GM21737 (cell line): Measurements from ENCODE around the gene ENTREP3.

Experiments
- ATAC-seq: cut with Tn5 transposase; IDR thresholded peaks from one replicate; pipeline ENCODE4 v1.9.1; 2021; ENCODE audit warnings: mild to moderate bottlenecking, moderate library complexity; ENCODE audit not compliant: unreplicated experiment

Gene ENTREP3

GRCh38 chr1:155278689-155279160 is 23.4 kb upstream of the ENTREP3 start:
- no peak for ATAC-seq

GRCh38 chr1:155277902-155278688 is 22.8 kb upstream of the ENTREP3 start:
- no peak for ATAC-seq

GRCh38 chr1:155277070-155277901 is 22.0 kb upstream of the ENTREP3 start, which contains the start of gene HCN3:
Gene HCN3, plus strand, starts transcription at chr1:155277463. Its CDS starts 128 bp downstream, at chr1:155277591.
- peak; percentile 65 for ATAC-seq

GRCh38 chr1:155273343-155274245 is 18.3 kb upstream of the ENTREP3 start, which contains the start of gene CLK2:
Gene CLK2, minus strand, starts transcription at chr1:155273504. Its CDS starts 2,527 bp downstream, at chr1:155270977.
- ATAC-seq: peak; percentile 78

- ATAC-seq: peak; percentile 24
Observed at GRCh38 chr1:155272466-155273342, 17.4 kb upstream of the ENTREP3 start.

- ATAC-seq: no peak
Observed at GRCh38 chr1:155269381-155269780, 14.1 kb upstream of the ENTREP3 start.

DNA sequence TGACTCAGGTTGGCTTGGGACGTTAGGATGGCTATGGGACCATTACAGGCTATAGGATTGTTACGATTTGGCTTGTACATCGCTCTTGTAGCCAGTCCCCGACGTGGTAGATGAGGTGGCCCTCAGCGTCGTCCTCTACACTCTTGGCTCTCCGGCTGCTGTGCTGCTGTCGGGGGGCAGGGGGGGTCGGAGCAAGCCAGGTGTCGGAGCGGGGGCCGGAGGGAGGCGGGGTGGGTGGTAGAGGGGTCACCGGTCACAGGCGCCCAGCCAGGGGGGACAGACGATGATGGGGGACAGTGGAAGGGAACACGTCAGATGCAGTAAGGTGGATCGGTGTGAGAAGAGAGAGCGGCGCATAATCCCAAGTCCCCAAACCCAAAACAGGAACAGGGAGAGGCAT is 13.3 kb upstream of the ENTREP3 start:
- no peak for ATAC-seq

- ATAC-seq: no peak
Observed at GRCh38 chr1:155267373-155267772, 12.1 kb upstream of the ENTREP3 start.

DNA sequence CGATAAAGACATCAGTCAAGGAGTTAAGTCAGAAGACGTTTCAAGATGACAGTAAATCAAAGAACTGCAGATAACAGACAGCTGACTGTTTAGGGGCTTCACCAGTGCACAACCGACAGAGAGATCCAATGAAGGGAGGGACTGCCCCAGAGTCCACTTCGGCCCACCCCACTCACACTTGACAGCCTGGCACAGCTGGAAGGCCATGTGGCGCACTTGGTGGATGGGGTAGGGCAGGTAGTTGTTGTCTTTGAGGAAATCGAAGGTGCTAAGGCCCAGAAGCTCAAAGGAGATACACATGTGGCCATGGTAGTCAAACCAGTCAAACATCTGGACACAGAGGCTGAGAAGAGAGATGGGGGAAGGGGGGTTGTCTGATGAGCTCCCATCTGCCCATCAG is 11.3 kb upstream of the ENTREP3 start:
- ATAC-seq: no peak

DNA sequence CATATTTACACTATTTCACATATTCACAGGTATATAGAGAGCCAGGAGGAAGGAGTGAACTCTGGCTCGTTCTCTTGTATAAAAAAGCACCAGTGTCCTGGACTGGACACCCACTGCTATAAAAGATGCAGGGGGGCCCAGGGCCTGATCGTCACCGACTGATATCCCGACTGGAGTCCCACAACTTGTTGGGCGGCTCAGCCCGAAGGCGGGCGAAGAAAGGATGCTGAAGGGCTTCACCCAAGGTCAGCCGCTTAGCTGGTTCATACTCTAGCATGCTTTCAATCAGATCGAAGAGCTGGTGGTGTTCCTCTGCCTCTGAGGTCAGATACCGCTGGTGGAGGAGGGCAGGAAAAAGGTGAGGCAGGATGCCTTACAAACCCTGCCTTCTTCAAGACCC is 7.8 kb upstream of the ENTREP3 start:
- no peak for ATAC-seq

GRCh38 chr1:155261852-155262673 is 6.8 kb upstream of the ENTREP3 start, which contains the start of gene SCAMP3:
Gene SCAMP3, minus strand, starts transcription at chr1:155262360. Its CDS starts 209 bp downstream, at chr1:155262151.
- ATAC-seq: peak; percentile 80

DNA sequence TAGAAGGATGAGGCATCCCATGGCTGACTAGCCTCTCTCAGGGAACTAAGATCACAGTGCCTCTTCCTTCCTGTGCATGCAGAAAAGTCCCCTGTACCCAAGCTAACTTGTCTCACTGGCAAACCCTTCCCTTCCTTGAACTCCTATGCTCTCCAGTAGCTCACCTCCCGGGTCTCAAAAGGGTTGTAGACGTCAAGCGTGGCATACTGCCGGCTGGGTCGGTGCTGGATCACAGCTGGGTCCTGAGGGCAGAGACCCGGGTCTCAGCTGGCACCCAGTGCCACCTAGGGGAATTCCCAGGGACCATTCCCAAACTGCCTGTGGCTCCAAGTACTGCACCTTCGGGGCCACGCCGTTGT is 6.2 kb upstream of the ENTREP3 start:
- no peak for ATAC-seq

- no peak for ATAC-seq
Observed at GRCh38 chr1:155260276-155260675, 5.0 kb upstream of the ENTREP3 start.

DNA sequence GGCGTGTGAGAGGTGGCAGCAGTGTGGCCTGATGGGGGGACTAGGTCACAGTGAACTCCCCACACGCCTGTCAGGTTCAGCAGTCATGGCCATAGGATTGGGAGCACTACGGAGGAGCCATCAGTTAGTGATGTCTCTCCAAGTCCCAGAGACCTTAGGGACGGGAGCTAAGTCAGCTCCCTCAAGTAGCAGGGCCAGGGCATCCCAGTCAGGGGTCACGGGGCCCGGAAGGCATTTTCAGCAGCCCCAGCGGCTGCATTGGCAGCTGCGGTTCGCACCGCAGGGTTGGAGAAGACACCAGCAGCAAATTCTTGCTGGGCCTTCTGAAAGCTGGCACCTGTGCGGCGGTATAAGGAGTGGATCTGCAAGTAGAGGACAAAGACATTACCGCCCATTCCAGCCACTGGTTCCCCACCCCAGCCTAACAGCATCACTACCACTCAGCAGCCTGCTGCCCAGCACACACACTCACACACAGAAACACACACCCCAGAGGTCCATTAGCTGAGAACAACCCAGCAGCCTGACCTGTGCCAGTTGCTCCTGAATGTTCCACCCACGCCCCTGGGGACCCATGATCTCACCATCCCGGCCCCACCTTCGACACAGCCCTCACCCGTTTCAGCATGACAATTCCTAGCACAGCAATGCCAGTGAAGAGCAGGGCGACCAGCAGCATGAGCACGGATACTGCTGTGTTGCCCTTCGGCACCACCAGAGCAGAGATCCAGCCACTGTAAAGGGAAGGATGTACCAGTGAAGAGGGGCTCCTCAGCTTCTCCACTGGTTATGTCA is 972 bp upstream of the ENTREP3 start:
- no peak for ATAC-seq

DNA sequence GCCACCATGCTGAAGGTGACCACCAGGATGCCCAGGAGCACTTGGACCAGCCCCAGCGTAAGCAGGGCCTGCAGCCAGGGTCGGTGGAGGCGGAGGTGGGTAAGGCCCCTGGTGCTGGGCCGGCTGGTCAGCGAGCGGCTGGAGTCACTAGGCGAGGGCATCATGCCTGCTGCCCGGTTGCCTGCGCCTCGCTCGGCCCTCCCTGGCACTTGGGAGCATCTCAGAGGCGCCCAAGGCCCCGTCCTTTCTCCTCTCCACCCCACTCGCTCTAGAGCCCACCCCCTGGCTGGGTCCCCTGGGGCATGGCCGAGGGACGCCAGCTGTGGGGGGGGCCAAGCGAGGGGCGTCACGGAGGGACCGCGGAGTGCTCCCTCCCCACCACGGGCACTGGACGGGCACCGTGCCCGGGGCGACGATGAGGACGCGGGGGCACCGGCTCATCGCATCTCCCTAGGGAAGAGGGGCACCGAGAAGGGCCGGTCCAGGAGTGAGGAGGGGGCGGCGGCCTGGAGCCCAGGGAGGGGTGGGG is 505 bp downstream of the ENTREP3 start:
- no peak for ATAC-seq

DNA sequence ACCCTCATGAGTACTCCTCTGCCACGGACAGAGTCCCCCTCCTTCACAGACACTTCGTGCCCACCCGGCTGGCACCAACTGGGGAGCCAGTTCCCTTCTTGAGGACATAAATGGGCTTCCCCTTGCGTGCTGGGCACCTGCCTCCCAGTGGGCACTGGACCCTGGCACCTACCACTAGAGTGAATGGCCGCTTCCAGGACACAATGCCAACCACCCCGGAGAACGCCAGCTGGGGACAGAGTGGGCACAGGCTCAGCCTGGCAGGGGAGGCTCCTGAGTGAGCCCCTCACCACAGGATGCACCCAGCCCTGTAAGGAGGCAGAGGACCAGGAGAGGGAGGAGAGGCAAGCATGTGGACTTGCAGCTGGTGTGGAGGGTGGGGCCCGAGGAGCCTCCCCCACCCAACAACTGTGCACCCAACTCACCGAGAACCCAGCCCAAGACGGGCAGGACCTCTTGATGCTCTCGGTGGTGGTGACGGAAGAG is 1.0 kb downstream of the ENTREP3 start:
- ATAC-seq: no peak

DNA sequence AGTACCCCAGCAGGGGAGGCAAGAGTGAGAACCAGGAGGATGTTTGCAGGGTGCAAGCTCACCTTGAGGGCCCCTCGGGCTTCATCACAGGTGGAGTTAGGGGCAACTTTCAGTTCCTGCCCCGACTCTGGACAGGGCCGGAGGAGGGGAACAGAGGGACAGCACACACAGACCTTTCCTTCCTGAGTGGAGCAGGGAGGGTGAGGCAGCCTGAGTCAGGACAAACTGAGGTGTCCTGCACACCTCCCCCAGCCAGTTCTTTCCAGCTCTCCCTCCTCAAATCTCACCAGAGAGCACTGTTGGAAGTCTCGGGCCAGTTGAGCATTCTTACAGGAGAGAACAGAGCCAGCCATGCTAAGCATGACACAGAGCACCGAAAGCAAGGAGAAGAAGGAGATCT is 1.5 kb downstream of the ENTREP3 start:
- no peak for ATAC-seq

- no peak for ATAC-seq
Observed at GRCh38 chr1:155253208-155253607, 2.1 kb downstream of the ENTREP3 start.
